GM12878 (cell line): ENCODE results near the gene PTPRN2. TPM values are rescaled to one million over a fixed set of nuclear protein-coding genes. Genes with fewer than 3 reads are reported as not detected.

ENCODE experiments used
- ATAC-seq: fragments of 200-7000 bp; cut with Tn5 transposase; 3 replicates; pipeline ENCODE4 v1.9.1; 2020; ENCODE audit warnings: mild to moderate bottlenecking, moderate library complexity
- BruUV-seq: library from RNA; stranded (reverse); fragments of 400-500 nt; replicated peaks from 2 replicates; lab custom pipeline; 2021; lab: Mats Ljungman, UMichigan
- CTCF ChIA-PET: fragments of 300-600 bp; sonication (Branson Sonifier 250); formaldehyde crosslinking; extraction: SDS; loops from one replicate; lab custom pipeline; 2021; ENCODE audit warnings: inconsistent platforms; lab: Yijun Ruan, JAX
- POLR2A ChIA-PET: fragments of 350-600 bp; formaldehyde crosslinking; extraction: SDS; loops from one replicate; lab custom pipeline; 2021; ENCODE audit warnings: inconsistent platforms; lab: Charles Lee
- RAD21 ChIA-PET: fragments of 300-600 bp; sonication (Branson Sonifier 250); formaldehyde crosslinking; loops from one replicate; lab custom pipeline; 2023; ENCODE audit warnings: antibody characterized with exemption; ENCODE audit not compliant: unreplicated experiment; lab: Charles Lee
- SMC1A ChIA-PET: fragments of 300-600 bp; sonication (Branson Sonifier 250); formaldehyde crosslinking; loops from one replicate; lab custom pipeline; 2023; ENCODE audit not compliant: unreplicated experiment, uncharacterized antibody; lab: Charles Lee
- DNase-seq: peaks from one replicate; pipeline ENCODE4 v3.0.0-alpha.2; 2011; ENCODE audit warnings: low read depth, low spot score
- FAIRE-seq: peaks from 3 replicates; lab custom pipeline; 2011; peaks lifted over from hg19 to GRCh38; lab: Jason Lieb, UNC
- H2AFZ ChIP-seq: 2 replicates; pipeline ENCODE4 v1.6.0; 2011; ENCODE audit warnings: low read depth, low read length, control low read depth; ENCODE audit not compliant: control insufficient read depth
- H3K27ac ChIP-seq: 2 replicates; pipeline ENCODE4 v1.5.1; 2011; ENCODE audit warnings: control low read depth; ENCODE audit not compliant: control insufficient read depth, insufficient read depth
- H3K27me3 ChIP-seq, 2 experiments: replicated peaks in 1 of 2; 2 replicates each; pipeline versions ENCODE4 v1.6.0 to v1.6.1; 2011; ENCODE audit warnings: low read length in 1 of 2; ENCODE audit not compliant: control insufficient read depth in 2 of 2, insufficient read depth in 2 of 2
- H3K36me3 ChIP-seq, 2 experiments: 2 replicates each; pipeline ENCODE4 v1.5.1; 2011; ENCODE audit warnings: low read length in 1 of 2; ENCODE audit not compliant: control insufficient read depth in 2 of 2, insufficient read depth in 2 of 2
- H3K4me1 ChIP-seq: 2 replicates; pipeline ENCODE4 v1.6.1; 2011; ENCODE audit warnings: mild to moderate bottlenecking, low read length, moderate library complexity, mixed read lengths; ENCODE audit not compliant: control insufficient read depth, insufficient read depth
- H3K4me2 ChIP-seq: 2 replicates; pipeline ENCODE4 v1.6.0; 2011; ENCODE audit warnings: control low read depth; ENCODE audit not compliant: control insufficient read depth, insufficient read depth
- H3K4me3 ChIP-seq: fragments of 200-600 bp; sonication (generic); 2 replicates; pipeline ENCODE4 v1.5.1; 2016
- H3K79me2 ChIP-seq: 2 replicates; pipeline ENCODE4 v1.6.0; 2011; ENCODE audit warnings: low read length; ENCODE audit not compliant: control insufficient read depth, insufficient read depth
- H3K9ac ChIP-seq: 2 replicates; pipeline ENCODE4 v1.8.0; 2011; ENCODE audit warnings: low read length, control low read depth, mixed read lengths; ENCODE audit not compliant: control insufficient read depth, insufficient read depth
- H3K9me3 ChIP-seq: replicated peaks from 3 replicates; pipeline ENCODE4 v1.5.1; 2011; ENCODE audit warnings: mild to moderate bottlenecking, low read length; ENCODE audit not compliant: control insufficient read depth, insufficient read depth
- H4K20me1 ChIP-seq: 2 replicates; pipeline ENCODE4 v1.6.0; 2011; ENCODE audit not compliant: control insufficient read depth, insufficient read depth
- BCL3 ChIP-seq: IDR thresholded peaks from 2 replicates; pipeline ENCODE4 v1.6.1; 2011; ENCODE audit warnings: borderline replicate concordance, low read depth, mild to moderate bottlenecking, moderate library complexity, low read length; ENCODE audit not compliant: insufficient read depth, poor library complexity, severe bottlenecking
- FOS ChIP-seq: IDR thresholded peaks from 3 replicates; pipeline ENCODE4 v1.6.1; 2011; ENCODE audit warnings: borderline replicate concordance; ENCODE audit not compliant: insufficient read length; ENCODE audit errors: extremely low read depth
- HDGF ChIP-seq: fragments of 450-650 bp; IDR thresholded peaks from 2 replicates; pipeline ENCODE4 v1.6.1; 2016; ENCODE audit warnings: antibody characterized with exemption
- KDM1A ChIP-seq: fragments of 200-600 bp; sonication (generic); IDR thresholded peaks from 2 replicates; pipeline ENCODE4 v1.6.1; 2016; ENCODE audit warnings: borderline replicate concordance
- LARP7 ChIP-seq: fragments of 450-650 bp; IDR thresholded peaks from 2 replicates; pipeline ENCODE4 v1.6.1; 2017; ENCODE audit warnings: mild to moderate bottlenecking
- MAX ChIP-seq: IDR thresholded peaks from 2 replicates; pipeline ENCODE4 v1.6.1; 2012; ENCODE audit warnings: low read depth, low read length, improper control_type of control experiment
- MYB ChIP-seq: fragments of 150-350 bp; IDR thresholded peaks from 2 replicates; pipeline ENCODE4 v1.6.1; 2014; ENCODE audit warnings: mild to moderate bottlenecking, low read depth, low read length, borderline replicate concordance
- MYC ChIP-seq: IDR thresholded peaks from 2 replicates; pipeline ENCODE4 v1.6.1; 2011; ENCODE audit warnings: mild to moderate bottlenecking, low read length, moderate library complexity, inconsistent platforms; ENCODE audit not compliant: insufficient read depth, insufficient replicate concordance, insufficient read length, severe bottlenecking
- NKRF ChIP-seq: fragments of 450-650 bp; conservative IDR thresholded peaks from 2 replicates; pipeline ENCODE4 v1.6.1; 2017; ENCODE audit warnings: mild to moderate bottlenecking, moderate library complexity
- PBX3 ChIP-seq: IDR thresholded peaks from 2 replicates; pipeline ENCODE4 v1.6.1; 2011; ENCODE audit warnings: mild to moderate bottlenecking, low read depth, low read length, moderate library complexity; ENCODE audit not compliant: insufficient replicate concordance
- PKNOX1 ChIP-seq: fragments of 450-650 bp; IDR thresholded peaks from 2 replicates; pipeline ENCODE4 v1.6.1; 2016; ENCODE audit warnings: mild to moderate bottlenecking
- RB1 ChIP-seq: fragments of 450-650 bp; formaldehyde crosslinking; IDR thresholded peaks from 2 replicates; pipeline ENCODE4 v1.6.1; 2017; ENCODE audit warnings: mild to moderate bottlenecking, borderline replicate concordance
- RBBP5 ChIP-seq: fragments of 200-600 bp; sonication (generic); conservative IDR thresholded peaks from 2 replicates; pipeline ENCODE4 v1.6.1; 2016
- RUNX3 ChIP-seq: IDR thresholded peaks from 2 replicates; pipeline ENCODE4 v1.6.1; 2012; ENCODE audit warnings: low read length, inconsistent platforms
- SMARCA5 ChIP-seq: fragments of 450-650 bp; IDR thresholded peaks from 2 replicates; pipeline ENCODE4 v1.6.1; 2017; ENCODE audit warnings: mild to moderate bottlenecking
- TBL1XR1 ChIP-seq: IDR thresholded peaks from 2 replicates; pipeline ENCODE4 v1.6.1; 2012; ENCODE audit warnings: low read depth, low read length, improper control_type of control experiment
- TCF12 ChIP-seq: IDR thresholded peaks from 2 replicates; pipeline ENCODE4 v1.6.1; 2011; ENCODE audit warnings: low read depth, mild to moderate bottlenecking, low read length
- WGBS: methylation state at CpG from one replicate; pipeline ENCODE4 v1.1.6; 2016; ENCODE audit warnings: low lambda C conversion rate; ENCODE audit not compliant: insufficient replicate concordance, insufficient coverage; ENCODE audit errors: missing lambda C conversion rate; 5-methylcytosine and 5-hydroxymethylcytosine counted together
- in situ Hi-C: fragments of 300-500 bp; cut with MboI; formaldehyde crosslinking; loops from 9 replicates; pipeline ENCODE4 v1.14.3; 2018; ENCODE audit warnings: mixed read lengths
- intact Hi-C: fragments of 100-400 bp; cut with micrococcal nuclease; formaldehyde crosslinking; loops from one replicate; pipeline ENCODE4 v1.14.2; 2022; ENCODE audit not compliant: unreplicated experiment
- polyA plus RNA-seq, 11 experiments: library from polyadenylated mRNA; depleted of rRNA in 4 of 11; unstranded in 6 of 11; stranded (reverse) in 5 of 11; fragments of >200 nt; fragmentation: Nextera tagmentation in 4 of 11; fragmentation: Illumina TruSeq in 1 of 11; extraction: Ambion mirVana in 4 of 11; extraction: Trizol in 1 of 11; gene quantifications; 1 replicate in 1 of 11; 2 replicates in 10 of 11; pipeline versions ENCODE4 v1.2.1 to v1.2.3, GENCODE V29; 2011 to 2016; ENCODE audit warnings: inconsistent platforms in 2 of 11, missing spikeins in 2 of 11, low read depth in 1 of 11
- total RNA-seq, 4 experiments: library from RNA; depleted of rRNA in 3 of 4; stranded (reverse); fragments of >200 nt in 3 of 4; fragmentation: Illumina TruSeq in 1 of 4; extraction: Trizol in 1 of 4; gene quantifications; 2 replicates each; pipeline versions ENCODE4 v1.2.1 to v1.2.3, GENCODE V29; 2013 to 2021

Gene PTPRN2
- total and polyA plus RNA-seq, 10 of the 15 experiments (the other 5 are each of a cell fraction or from before 2014, with no cell fraction given), result 5.4 TPM; not detected in 9

GRCh38 chr7:158261362-158262235 is 326.0 kb downstream of the PTPRN2 start:
- ChIA-PET CTCF (no interaction called here), POLR2A (no interaction called here), SMC1A (no interaction called here), RAD21 (no interaction called here)
- BruUV-seq, result no TSS peak
- no peak overlapping the region for H3K4me2 ChIP-seq
- peaks cover 10% of the 10 kb centered on the region; the same call in 1 of the 3 replicates for H3K9me3 ChIP-seq
- in situ Hi-C loops, result no loop called here
- DNase-seq (no peak), ATAC-seq (no peak), FAIRE-seq (no peak)
- 66% methylated on average over 26 of the region's 27 CpGs for WGBS
- no peaks in the 10 kb centered on the region for H3K79me2 ChIP-seq
- no peaks in the 10 kb centered on the region for H4K20me1 ChIP-seq
- no peak overlapping the region for H2AFZ ChIP-seq
- intact Hi-C loops, result no loop called here
- H3K36me3 ChIP-seq, result no peaks in the 10 kb centered on the region
- H3K9ac ChIP-seq, result no peak overlapping the region
- H3K27me3 ChIP-seq, result no peaks in the 10 kb centered on the region
- H3K4me3 ChIP-seq, result no peak overlapping the region
- no peaks in the 10 kb centered on the region for H3K4me1 ChIP-seq
- H3K27ac ChIP-seq, result no peak overlapping the region
- TF ChIP-seq FOS (no peak), RB1 (no peak), TBL1XR1 (no peak), PBX3 (no peak), NKRF (no peak), BCL3 (no peak), RBBP5 (no peak), PKNOX1 (no peak), SMARCA5 (no peak), LARP7 (no peak), KDM1A (no peak), MYB (no peak), RUNX3 (no peak), MYC (no peak), TCF12 (no peak), MAX (no peak), HDGF (no peak)
